HepG2 (cell line): ENCODE results near the gene KNL1. TPM values are rescaled to one million over a fixed set of nuclear protein-coding genes. Genes with fewer than 3 reads are reported as not detected.

Source experiments
- BCL6 ChIP-seq: IDR thresholded peaks from 2 replicates; pipeline ENCODE4 v1.6.1; 2016; ENCODE audit warnings: missing genetic modification reagents, missing compliant biosample characterization
- DNMT3B ChIP-seq: conservative IDR thresholded peaks from 2 replicates; pipeline ENCODE4 v1.6.1; 2016; ENCODE audit warnings: missing biosample characterization, control low read depth
- ETV6 ChIP-seq: sonication (generic); formaldehyde crosslinking; conservative IDR thresholded peaks from 2 replicates; pipeline ENCODE4 v1.4.0; 2020; ENCODE audit warnings: missing genetic modification reagents
- GATA4 ChIP-seq: sonication (generic); IDR thresholded peaks from 2 replicates; pipeline ENCODE4 v1.6.1; 2016; ENCODE audit warnings: antibody characterized with exemption, low read depth, borderline replicate concordance
- HDAC1 ChIP-seq: sonication (generic); formaldehyde crosslinking; IDR thresholded peaks from 2 replicates; pipeline ENCODE4 v1.5.1; 2020; ENCODE audit warnings: mild to moderate bottlenecking, missing genetic modification reagents
- HNF4A ChIP-seq: sonication (generic); formaldehyde crosslinking; IDR thresholded peaks from 2 replicates; pipeline ENCODE4 v1.4.0; 2020; ENCODE audit warnings: missing genetic modification reagents
- MEF2D ChIP-seq: sonication (generic); formaldehyde crosslinking; IDR thresholded peaks from 2 replicates; pipeline ENCODE4 v1.5.1; 2020; ENCODE audit warnings: mild to moderate bottlenecking, missing genetic modification reagents
- MYNN ChIP-seq: sonication (generic); formaldehyde crosslinking; IDR thresholded peaks from 2 replicates; pipeline ENCODE4 v1.4.0; 2020; ENCODE audit warnings: mild to moderate bottlenecking, low read depth, missing genetic modification reagents
- NCOA5 ChIP-seq: sonication (generic); formaldehyde crosslinking; IDR thresholded peaks from 2 replicates; pipeline ENCODE4 v1.4.0; 2020; ENCODE audit warnings: missing genetic modification reagents
- NFIB ChIP-seq: sonication (generic); formaldehyde crosslinking; IDR thresholded peaks from 2 replicates; pipeline ENCODE4 v1.9.0; 2021; ENCODE audit warnings: missing genetic modification reagents, mild to moderate bottlenecking, borderline replicate concordance
- PHF8 ChIP-seq: sonication (generic); formaldehyde crosslinking; IDR thresholded peaks from 2 replicates; pipeline ENCODE4 v1.5.0; 2020; ENCODE audit warnings: missing genetic modification reagents
- RCOR2 ChIP-seq: IDR thresholded peaks from 2 replicates; pipeline ENCODE4 v1.6.1; 2016; ENCODE audit warnings: missing biosample characterization, missing genetic modification reagents
- RFX3 ChIP-seq: IDR thresholded peaks from 2 replicates; pipeline ENCODE4 v1.6.1; 2016; ENCODE audit warnings: missing biosample characterization, missing genetic modification reagents
- SP140L ChIP-seq: sonication (generic); formaldehyde crosslinking; IDR thresholded peaks from 2 replicates; pipeline ENCODE4 v1.4.0; 2020; ENCODE audit warnings: missing genetic modification reagents, borderline replicate concordance
- STAG1 ChIP-seq: sonication (generic); formaldehyde crosslinking; IDR thresholded peaks from 2 replicates; pipeline ENCODE4 v1.4.0; 2020; ENCODE audit warnings: missing genetic modification reagents
- ZFP90 ChIP-seq: sonication (generic); formaldehyde crosslinking; IDR thresholded peaks from 2 replicates; pipeline ENCODE4 v1.8.0; 2022; ENCODE audit warnings: missing genetic modification reagents, mild to moderate bottlenecking, inconsistent platforms, borderline replicate concordance
- ZNF451 ChIP-seq: sonication (generic); formaldehyde crosslinking; IDR thresholded peaks from 2 replicates; pipeline ENCODE4 v1.5.0; 2020; ENCODE audit warnings: mild to moderate bottlenecking, missing genetic modification reagents
- ZNF562 ChIP-seq: sonication (generic); formaldehyde crosslinking; IDR thresholded peaks from 2 replicates; pipeline ENCODE4 v1.8.0; 2022; ENCODE audit warnings: missing genetic modification reagents, borderline replicate concordance
- ZNF589 ChIP-seq: sonication (generic); formaldehyde crosslinking; conservative IDR thresholded peaks from 2 replicates; pipeline ENCODE4 v1.8.0; 2022; ENCODE audit warnings: mild to moderate bottlenecking, moderate library complexity, missing genetic modification reagents
- ZNF615 ChIP-seq: sonication (generic); formaldehyde crosslinking; IDR thresholded peaks from 2 replicates; pipeline ENCODE4 v1.5.0; 2020; ENCODE audit warnings: mild to moderate bottlenecking, missing genetic modification reagents, borderline replicate concordance
- ZNF629 ChIP-seq: sonication (generic); formaldehyde crosslinking; conservative IDR thresholded peaks from 2 replicates; pipeline ENCODE4 v1.5.0; 2020; ENCODE audit warnings: missing genetic modification reagents
- ZNF652 ChIP-seq: IDR thresholded peaks from 2 replicates; pipeline ENCODE4 v1.6.1; 2016; ENCODE audit warnings: low read depth, borderline replicate concordance
- ZSCAN29 ChIP-seq: sonication (generic); formaldehyde crosslinking; conservative IDR thresholded peaks from 2 replicates; pipeline ENCODE4 v1.4.0; 2020; ENCODE audit warnings: mild to moderate bottlenecking, missing genetic modification reagents
- ZSCAN30 ChIP-seq: sonication (generic); formaldehyde crosslinking; IDR thresholded peaks from 2 replicates; pipeline ENCODE4 v1.5.0; 2020; ENCODE audit warnings: mild to moderate bottlenecking, missing genetic modification reagents
- ZSCAN9 ChIP-seq: IDR thresholded peaks from 2 replicates; pipeline ENCODE4 v1.6.1; 2016; ENCODE audit warnings: borderline replicate concordance
- polyA plus RNA-seq, 8 experiments: library from polyadenylated mRNA; depleted of rRNA in 3 of 8; stranded (reverse) in 7 of 8; unstranded in 1 of 8; fragments of >200 nt; fragmentation: Illumina TruSeq in 4 of 8; extraction: Trizol in 4 of 8; gene quantifications; 2 replicates each; pipeline versions ENCODE4 v1.2.1 to v1.2.3, GENCODE V29; 2011 to 2016; ENCODE audit warnings: low read depth in 4 of 8, missing spikeins in 1 of 8, mixed read lengths in 1 of 8; ENCODE audit not compliant: insufficient read depth in 1 of 8
- total RNA-seq, 5 experiments: library from RNA; depleted of rRNA; stranded (reverse); fragments of >200 nt; fragmentation: Illumina TruSeq; extraction: Trizol; gene quantifications; 2 replicates each; pipeline ENCODE4 v1.2.3, GENCODE V29; 2016; ENCODE audit warnings: low read depth in 1 of 5
- TF ChIP-seq, protein P1 (sequence below): IDR thresholded peaks from 2 replicates; pipeline ENCODE4 v1.6.1; 2016
- TF ChIP-seq, protein P2 (sequence below): IDR thresholded peaks from 2 replicates; pipeline ENCODE4 v1.4.0; 2020; ENCODE audit warnings: mild to moderate bottlenecking, missing genetic modification reagents

Gene KNL1
- total and polyA plus RNA-seq, 2 of the 13 experiments (the other 11 are each of a cell fraction or from before 2014, with no cell fraction given) = 8.0 to 21.4 TPM

DNA sequence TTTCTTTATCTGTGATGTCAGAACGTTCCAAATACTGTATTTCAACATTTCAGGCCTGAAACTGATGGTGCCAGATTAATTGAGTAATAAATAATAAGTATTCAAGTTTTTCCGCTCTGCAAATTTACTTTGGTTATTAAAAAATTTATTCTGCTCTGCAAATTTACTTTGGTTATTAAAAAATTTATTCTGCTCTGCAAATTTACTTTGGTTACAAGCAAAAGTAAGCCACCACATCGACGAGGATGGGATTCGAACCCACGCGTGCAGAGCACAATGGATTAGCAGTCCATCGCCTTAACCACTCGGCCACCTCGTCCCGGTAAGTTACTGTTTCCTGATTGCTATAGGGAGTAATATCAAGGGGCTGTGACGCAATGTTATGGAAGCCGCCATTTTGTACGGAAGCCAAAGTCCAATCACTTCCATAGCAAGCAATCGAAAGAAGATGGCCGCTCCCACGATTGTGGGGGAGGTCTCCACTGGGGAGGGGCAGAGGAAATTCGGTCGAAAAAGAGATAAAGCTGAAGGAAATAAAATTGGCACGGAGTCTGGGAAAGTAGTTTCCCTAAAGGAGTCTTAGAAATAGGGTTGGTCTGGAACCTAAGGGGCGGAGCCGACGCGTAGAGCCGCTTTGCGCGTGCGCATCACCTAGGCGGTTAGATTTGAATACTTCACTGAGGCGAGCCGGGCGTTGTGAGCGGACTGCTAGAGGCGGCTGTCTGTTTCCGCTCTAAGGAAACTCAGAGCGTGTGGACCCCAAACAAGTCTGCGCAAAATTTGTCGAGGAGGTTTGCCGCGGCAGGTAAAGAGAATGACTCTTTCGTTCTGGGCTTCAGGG, at the start of gene KNL1 (continued):
- TF ChIP-seq SP140L (CRISPR knock-in tag) = 0 out of 2 replicates have a peak, but pooled peaks have one; percentile 26
- peak; percentile 60; the same call in 1 of the 2 replicates for TF ChIP-seq ZSCAN30
- TF ChIP-seq BCL6 = peak; percentile 61
- TF ChIP-seq MEF2D (CRISPR knock-in tag) = peak; percentile 85; the same call in 1 of the 2 replicates
- peak; percentile 80; the same call in 1 of the 2 replicates for TF ChIP-seq RCOR2
- TF ChIP-seq MYNN (CRISPR knock-in tag) = peak; percentile 43; the same call in 1 of the 2 replicates
- TF ChIP-seq HDAC1 (CRISPR knock-in tag) = peak; percentile 96
- no peak for TF ChIP-seq NFIB
- TF ChIP-seq RFX3 (CRISPR knock-in tag) = no peak
- peak; percentile 70; the same call in 1 of the 2 replicates for TF ChIP-seq ZFP90
- no peak for TF ChIP-seq ZNF451 (CRISPR knock-in tag)
- TF ChIP-seq GATA4 = 0 out of 2 replicates have a peak, but pooled peaks have one; percentile 43
- no peak for TF ChIP-seq STAG1 (CRISPR knock-in tag)
- peak; percentile 83; the same call in 1 of the 2 replicates for TF ChIP-seq ZNF615 (CRISPR knock-in tag)
- TF ChIP-seq ZSCAN29 (CRISPR knock-in tag) = no peak
- peak; percentile 74 for TF ChIP-seq ZNF629 (CRISPR knock-in tag)
- peak; percentile 86; the same call in 1 of the 2 replicates for TF ChIP-seq ZNF589 (CRISPR knock-in tag)
- TF ChIP-seq ZSCAN9 = peak; percentile 71; the same call in 1 of the 2 replicates
- no peak; the same call in 1 of the 2 replicates for TF ChIP-seq DNMT3B (CRISPR knock-in tag)
- TF ChIP-seq ETV6 (CRISPR knock-in tag) = no peak
- no peak for TF ChIP-seq NCOA5 (CRISPR knock-in tag)
- TF ChIP-seq, protein P1, sequence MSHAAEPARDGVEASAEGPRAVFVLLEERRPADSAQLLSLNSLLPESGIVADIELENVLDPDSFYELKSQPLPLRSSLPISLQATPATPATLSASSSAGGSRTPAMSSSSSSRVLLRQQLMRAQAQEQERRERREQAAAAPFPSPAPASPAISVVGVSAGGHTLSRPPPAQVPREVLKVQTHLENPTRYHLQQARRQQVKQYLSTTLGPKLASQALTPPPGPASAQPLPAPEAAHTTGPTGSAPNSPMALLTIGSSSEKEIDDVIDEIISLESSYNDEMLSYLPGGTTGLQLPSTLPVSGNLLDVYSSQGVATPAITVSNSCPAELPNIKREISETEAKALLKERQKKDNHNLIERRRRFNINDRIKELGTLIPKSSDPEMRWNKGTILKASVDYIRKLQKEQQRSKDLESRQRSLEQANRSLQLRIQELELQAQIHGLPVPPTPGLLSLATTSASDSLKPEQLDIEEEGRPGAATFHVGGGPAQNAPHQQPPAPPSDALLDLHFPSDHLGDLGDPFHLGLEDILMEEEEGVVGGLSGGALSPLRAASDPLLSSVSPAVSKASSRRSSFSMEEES (CRISPR knock-in tag) = peak; percentile 40; the same call in 1 of the 2 replicates
- TF ChIP-seq HNF4A = peak; percentile 98
- TF ChIP-seq ZNF562 (CRISPR knock-in tag) = 0 out of 2 replicates have a peak, but pooled peaks have one; percentile 37
- TF ChIP-seq PHF8 = peak; percentile 78
- TF ChIP-seq, protein P2, sequence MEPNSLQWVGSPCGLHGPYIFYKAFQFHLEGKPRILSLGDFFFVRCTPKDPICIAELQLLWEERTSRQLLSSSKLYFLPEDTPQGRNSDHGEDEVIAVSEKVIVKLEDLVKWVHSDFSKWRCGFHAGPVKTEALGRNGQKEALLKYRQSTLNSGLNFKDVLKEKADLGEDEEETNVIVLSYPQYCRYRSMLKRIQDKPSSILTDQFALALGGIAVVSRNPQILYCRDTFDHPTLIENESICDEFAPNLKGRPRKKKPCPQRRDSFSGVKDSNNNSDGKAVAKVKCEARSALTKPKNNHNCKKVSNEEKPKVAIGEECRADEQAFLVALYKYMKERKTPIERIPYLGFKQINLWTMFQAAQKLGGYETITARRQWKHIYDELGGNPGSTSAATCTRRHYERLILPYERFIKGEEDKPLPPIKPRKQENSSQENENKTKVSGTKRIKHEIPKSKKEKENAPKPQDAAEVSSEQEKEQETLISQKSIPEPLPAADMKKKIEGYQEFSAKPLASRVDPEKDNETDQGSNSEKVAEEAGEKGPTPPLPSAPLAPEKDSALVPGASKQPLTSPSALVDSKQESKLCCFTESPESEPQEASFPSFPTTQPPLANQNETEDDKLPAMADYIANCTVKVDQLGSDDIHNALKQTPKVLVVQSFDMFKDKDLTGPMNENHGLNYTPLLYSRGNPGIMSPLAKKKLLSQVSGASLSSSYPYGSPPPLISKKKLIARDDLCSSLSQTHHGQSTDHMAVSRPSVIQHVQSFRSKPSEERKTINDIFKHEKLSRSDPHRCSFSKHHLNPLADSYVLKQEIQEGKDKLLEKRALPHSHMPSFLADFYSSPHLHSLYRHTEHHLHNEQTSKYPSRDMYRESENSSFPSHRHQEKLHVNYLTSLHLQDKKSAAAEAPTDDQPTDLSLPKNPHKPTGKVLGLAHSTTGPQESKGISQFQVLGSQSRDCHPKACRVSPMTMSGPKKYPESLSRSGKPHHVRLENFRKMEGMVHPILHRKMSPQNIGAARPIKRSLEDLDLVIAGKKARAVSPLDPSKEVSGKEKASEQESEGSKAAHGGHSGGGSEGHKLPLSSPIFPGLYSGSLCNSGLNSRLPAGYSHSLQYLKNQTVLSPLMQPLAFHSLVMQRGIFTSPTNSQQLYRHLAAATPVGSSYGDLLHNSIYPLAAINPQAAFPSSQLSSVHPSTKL (CRISPR knock-in tag) = peak; percentile 76
- peak; percentile 45; the same call in 1 of the 2 replicates for TF ChIP-seq ZNF652 (CRISPR knock-in tag)
